Regular cardiac myocyte (primary cell): ENCODE measurements around the gene CENPS. TPM values are rescaled to one million over a fixed set of nuclear protein-coding genes. Genes with fewer than 3 reads are reported as not detected.

Experiments used
- total RNA-seq: library from RNA; depleted of rRNA; stranded (reverse); fragments of >200 nt; gene quantifications from 2 replicates; pipeline ENCODE4 v1.2.3, GENCODE V29; 2014

Gene CENPS
- total RNA-seq, result 9.9 and 25.3 TPM in 2 replicates

DNA sequence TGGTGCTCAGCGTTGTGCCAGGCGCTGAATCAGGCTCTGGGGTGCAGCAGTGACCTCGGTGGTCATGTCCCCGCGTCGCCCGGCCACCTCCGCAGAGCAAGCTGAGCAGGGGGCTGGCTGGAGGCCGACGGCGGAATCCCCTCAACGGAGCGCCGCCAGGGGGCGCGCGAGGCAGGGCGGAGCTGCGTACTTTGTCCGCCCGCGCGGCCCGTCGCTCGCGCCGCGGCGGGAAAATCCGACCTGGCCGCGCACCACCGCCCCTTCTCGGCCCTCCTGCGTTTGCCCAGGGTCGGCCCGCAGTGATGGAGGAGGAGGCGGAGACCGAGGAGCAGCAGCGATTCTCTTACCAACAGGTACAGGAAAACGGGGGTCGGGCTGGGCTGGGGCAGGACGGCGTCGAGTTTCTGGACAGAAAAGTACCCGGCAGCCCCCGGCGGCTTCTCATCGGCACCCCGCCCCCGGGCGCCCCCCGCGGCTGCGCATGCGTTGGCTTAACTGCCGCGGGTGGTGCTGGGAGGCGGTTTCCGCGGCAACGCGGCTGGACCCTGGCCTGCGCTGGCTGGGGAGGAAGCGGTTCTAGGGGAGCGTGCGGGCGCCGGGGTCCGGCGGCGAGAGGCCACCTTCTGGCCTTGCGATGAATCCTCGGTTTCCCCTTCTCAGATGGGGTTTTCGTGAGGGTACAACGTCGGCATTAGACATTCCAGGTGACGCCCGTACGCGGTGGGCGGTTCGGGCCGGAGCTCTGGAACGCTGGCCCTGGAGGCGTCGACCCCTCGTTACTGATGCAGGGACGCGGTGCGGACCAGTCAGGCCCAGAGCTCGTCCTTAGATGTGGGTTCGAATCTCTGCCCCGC, at the start of gene CENPS:
TSS of gene CENPS (plus strand) at position 218 of the 854 bp plus-strand sequence. CDS start at position 303, 85 bp downstream.

GRCh38 chr1:10398734-10399443, 31.3 kb upstream of the CENPS start, which contains the start of gene PGD:
TSS of gene PGD (plus strand) at chr1:10399064. CDS start at chr1:10399118, 54 bp downstream.

GRCh38 chr1:10449751-10450150, 19.5 kb downstream of the CENPS start, which contains the start of gene CORT:
TSS of gene CORT (plus strand) at chr1:10450031. CDS start at chr1:10450224, 193 bp downstream.

GRCh38 chr1:10472220-10473144, 42.2 kb downstream of the CENPS start, which contains the start of gene DFFA:
TSS of gene DFFA (minus strand) at chr1:10472529. CDS start at chr1:10472458, 71 bp downstream.

DNA sequence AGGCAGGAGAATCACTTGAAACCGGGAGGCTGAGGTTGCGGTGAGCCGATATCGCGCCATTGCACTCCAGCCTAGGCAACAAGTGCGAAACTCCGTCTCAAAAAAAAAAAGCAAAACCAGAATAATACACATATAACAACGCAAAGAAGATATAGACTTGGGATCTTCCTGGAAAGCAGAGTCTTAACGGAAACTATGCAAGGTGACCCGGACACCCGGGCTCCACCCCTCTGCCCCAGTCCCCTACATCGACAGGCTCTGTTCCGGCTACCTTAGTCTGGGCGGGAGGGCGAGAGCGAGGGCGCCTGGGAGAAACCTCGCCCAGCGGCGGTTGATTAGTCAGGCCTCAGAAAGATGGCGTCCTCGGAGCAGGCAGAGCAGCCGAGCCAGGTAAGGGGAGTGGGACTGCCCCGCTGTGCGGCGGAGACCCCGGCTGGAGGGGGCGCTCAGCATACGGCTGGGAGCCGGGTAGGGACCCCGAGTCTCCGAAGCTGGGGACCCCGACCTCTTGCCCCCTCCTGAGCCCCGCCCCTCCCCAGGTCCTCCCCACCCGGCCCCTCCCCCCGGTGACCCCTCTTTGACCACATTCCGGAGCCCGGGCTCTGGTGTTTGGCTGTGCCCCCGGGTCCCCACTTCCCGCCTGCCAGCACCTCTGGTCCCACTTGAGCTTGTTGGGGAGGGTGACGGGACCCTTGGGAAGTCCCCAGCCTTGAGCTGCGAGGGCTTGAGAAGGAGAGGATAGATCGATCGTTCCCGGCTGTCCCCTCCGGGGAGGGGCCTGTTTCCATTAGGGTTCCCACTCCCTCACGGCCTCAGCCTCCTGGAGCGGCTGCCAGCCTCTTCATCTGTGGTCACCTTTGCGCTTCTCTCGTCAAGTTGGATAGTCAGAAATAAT, 44.6 kb downstream of the CENPS start, which contains the start of gene PEX14:
TSS of gene PEX14 (plus strand) at position 338 of the 895 bp plus-strand sequence. CDS start at position 355, 17 bp downstream.

Other genes with a start within 250 kb of the CENPS start
- gene KIF1B, start 219.9 kb upstream of the CENPS start, total RNA-seq, result 25.1 and 26.5 TPM in 2 replicates
- 45.4 and 140 TPM in 2 replicates for gene PGD, start 31.4 kb upstream of the CENPS start, total RNA-seq
- gene CORT, start 19.6 kb downstream of the CENPS start, total RNA-seq, result not detected in 2 replicates
- gene DFFA, start 42.1 kb downstream of the CENPS start, total RNA-seq, result 37.2 and 54.1 TPM in 2 replicates
- gene PEX14, start 44.5 kb downstream of the CENPS start, total RNA-seq, result 10.4 and 13.6 TPM in 2 replicates